GM12873 (cell line): ENCODE results near the gene BBS2.

ENCODE experiments used
- TF ChIP-seq, protein P1 (sequence below): IDR thresholded peaks from 2 replicates; pipeline ENCODE4 v1.5.1; 2012; ENCODE audit warnings: low read depth, mild to moderate bottlenecking, moderate library complexity, low read length, control low read depth; ENCODE audit not compliant: insufficient read depth; ENCODE audit errors: missing control alignments

Gene BBS2

DNA sequence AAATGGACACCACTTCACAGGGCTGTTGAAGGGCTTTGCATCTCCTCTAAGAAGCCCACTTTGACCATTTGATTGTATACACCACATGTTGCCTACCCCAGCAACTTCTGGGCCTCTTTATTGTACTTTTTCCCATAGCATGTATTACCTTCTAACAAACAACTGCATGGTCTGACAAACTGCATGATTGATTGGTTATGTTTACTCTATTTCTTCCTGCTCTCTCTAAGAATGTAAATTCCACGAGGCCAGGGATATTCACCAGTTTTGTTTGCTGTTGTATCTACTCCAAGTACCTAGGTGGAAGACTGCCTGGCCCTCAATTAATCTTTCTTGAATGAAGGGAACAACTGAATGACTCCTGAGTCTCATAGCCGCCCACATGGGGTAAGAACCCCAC, 22.2 kb upstream of the BBS2 start:
- TF ChIP-seq, protein P1, sequence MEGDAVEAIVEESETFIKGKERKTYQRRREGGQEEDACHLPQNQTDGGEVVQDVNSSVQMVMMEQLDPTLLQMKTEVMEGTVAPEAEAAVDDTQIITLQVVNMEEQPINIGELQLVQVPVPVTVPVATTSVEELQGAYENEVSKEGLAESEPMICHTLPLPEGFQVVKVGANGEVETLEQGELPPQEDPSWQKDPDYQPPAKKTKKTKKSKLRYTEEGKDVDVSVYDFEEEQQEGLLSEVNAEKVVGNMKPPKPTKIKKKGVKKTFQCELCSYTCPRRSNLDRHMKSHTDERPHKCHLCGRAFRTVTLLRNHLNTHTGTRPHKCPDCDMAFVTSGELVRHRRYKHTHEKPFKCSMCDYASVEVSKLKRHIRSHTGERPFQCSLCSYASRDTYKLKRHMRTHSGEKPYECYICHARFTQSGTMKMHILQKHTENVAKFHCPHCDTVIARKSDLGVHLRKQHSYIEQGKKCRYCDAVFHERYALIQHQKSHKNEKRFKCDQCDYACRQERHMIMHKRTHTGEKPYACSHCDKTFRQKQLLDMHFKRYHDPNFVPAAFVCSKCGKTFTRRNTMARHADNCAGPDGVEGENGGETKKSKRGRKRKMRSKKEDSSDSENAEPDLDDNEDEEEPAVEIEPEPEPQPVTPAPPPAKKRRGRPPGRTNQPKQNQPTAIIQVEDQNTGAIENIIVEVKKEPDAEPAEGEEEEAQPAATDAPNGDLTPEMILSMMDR: no peak

DNA sequence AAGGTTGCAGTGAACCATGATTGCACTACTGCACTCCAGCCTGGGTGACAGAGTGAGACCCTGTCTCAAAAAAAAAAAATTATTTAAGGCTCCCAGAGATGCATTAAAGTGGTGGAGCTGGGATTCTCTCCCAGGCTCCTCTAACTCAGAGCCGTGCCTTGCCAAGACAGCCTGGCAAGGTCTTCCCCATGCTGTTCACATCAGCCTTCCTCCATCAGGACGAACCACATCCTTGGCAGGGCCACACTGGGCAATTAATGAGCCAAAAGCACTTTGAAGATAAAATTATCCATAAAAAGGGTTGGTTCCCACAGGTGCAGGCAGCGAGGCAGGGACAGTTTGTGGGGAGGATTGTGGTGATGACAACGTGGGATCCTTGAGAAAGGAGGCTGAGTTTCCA, 19.8 kb upstream of the BBS2 start:
- TF ChIP-seq, protein P1: no peak

DNA sequence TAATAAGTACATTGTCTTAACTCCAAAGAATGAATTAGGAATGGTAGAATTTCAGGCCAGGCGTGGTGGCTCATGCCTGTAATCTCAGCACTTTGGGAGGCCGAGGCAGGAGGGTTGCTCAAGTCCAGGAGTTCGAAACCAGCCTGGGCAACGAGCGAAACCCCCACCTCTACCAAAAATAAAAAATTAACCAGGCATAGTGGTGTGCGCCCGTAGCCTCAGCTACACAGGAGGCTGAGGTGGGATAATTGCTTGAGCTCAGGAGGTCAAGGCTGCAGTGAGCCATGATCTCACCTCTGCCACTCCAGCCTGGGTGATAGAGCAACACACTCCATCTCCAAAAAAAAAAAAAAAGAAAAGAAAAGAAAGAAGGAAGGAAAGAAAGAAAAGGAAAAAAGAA, 18.5 kb upstream of the BBS2 start:
- TF ChIP-seq, protein P1: no peak

DNA sequence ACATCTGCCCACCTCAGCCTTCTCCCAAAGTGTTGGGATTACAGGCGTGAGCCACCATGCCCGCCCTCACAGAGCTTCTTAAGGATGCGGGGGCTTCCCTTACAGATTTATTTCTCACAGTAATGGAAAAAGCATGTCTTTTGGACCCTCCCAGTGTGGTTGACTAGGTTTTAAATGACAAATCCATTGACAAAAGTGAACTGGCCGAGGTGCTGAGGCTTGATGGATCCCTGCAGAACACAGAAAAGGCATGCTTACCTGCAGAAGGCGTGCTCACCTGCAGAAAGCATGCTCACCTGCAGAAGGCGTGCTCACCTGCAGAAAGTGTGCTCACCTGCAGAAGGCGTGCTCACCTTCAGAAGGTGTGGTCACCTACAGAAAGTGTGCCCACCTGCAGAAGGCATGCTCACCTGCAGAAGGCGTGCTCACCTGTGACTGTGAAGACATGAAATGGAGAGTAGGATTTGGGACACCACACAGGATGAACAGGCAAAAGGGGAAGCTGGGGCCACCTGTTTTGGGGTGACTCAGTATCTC, 15.1 kb upstream of the BBS2 start:
- TF ChIP-seq, protein P1: no peak

DNA sequence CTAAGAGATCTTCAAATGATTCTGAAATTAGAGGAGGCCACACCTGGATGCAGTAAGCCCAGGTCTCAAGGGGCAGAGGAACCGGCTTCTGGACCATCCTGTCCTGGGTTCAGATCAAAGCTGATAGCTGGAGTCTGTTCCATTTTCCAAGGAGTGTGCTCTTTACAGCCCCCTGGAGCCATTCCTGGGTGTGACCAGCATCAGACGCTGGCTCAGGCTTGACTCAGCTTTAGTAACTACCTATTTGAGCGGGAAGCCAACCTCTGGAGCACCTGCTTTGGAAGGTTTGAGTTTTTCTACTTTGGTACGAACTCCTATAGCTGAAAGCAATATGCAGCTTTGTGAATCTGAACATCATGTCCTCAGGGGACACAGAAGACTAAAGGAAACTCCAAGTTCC, 12.9 kb upstream of the BBS2 start:
- TF ChIP-seq, protein P1: no peak

DNA sequence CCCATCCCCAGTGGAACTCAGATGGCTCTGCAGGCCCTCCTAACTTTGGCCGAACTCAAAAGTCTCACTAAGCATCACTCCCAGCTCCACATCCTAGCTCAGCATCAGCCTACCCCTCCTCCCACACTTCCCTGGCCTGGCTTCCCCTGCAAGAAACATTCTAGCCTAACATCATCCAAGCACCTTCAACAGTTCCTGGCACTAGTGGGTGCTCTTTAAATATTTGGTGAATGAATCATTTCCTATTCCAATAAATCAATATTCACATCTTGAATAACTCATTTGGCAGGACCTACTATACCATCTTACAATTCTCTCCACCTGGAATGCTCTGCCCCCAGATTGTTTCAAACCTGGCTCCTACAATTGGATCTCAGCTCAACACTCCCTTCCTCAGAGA, 11.0 kb upstream of the BBS2 start:
- TF ChIP-seq, protein P1: no peak

DNA sequence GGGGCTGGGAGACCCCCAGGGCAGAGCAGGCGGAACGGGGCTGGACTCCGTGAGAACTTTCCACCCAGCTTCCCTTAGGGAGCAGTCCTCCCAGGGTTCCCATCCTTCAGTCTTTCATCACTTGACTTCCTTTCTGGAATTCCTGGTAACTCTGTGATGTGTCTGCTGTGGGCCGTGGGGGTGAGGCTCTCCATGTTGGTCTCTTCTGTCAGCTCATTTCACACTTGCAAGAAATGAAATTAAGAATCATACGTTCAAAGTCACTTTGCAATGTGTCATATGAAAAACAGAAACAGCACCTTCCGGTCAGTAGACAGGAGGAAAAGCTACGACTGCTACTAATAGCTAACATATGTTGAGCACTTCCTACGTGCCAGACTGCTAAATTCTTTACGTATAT, 5.4 kb upstream of the BBS2 start:
- TF ChIP-seq, protein P1: no peak

DNA sequence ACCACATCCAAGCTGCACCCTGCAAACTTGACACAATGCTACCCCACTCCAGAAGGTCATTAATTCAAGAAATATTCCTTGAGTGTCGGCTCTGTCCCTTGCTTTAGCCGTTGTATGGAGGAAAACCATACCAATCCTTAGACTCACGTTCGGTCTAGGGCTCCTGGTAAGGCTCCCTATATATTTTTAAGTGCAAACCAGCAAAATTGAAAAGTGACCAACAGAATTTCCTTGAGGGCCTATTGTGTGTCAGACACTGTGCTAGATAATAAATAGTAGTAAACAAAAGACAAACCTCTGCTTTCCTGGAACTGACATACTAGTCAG, 390 bp upstream of the BBS2 start:
- TF ChIP-seq, protein P1: no peak
